Neural cell (in vitro differentiated cells): Measurements from ENCODE around the gene GLI3.

Source experiments
- EP300 ChIP-seq: fragments of 450-650 bp; conservative IDR thresholded peaks from 2 replicates; pipeline ENCODE4 v1.6.1; 2014; ENCODE audit warnings: antibody characterized with exemption, mild to moderate bottlenecking, moderate library complexity; ENCODE audit not compliant: poor library complexity, severe bottlenecking
- EZH2 ChIP-seq: fragments of 200-600, 300-800 bp; shearing (Covaris generic), sonication (generic); IDR thresholded peaks from 2 replicates; pipeline ENCODE4 v1.6.1; 2014; ENCODE audit warnings: antibody characterized with exemption, low read length, borderline replicate concordance, mild to moderate bottlenecking; ENCODE audit not compliant: insufficient read depth, poor library complexity, severe bottlenecking
- MXI1 ChIP-seq: fragments of 450-650 bp; conservative IDR thresholded peaks from 2 replicates; pipeline ENCODE4 v1.6.1; 2014; ENCODE audit warnings: antibody characterized with exemption, mild to moderate bottlenecking; ENCODE audit not compliant: poor library complexity, severe bottlenecking
- POLR2AphosphoS5 ChIP-seq: IDR thresholded peaks from 2 replicates; pipeline ENCODE4 v1.6.1; 2012
- RAD21 ChIP-seq: fragments of 450-650 bp; conservative IDR thresholded peaks from 2 replicates; pipeline ENCODE4 v1.6.1; 2014; ENCODE audit warnings: antibody characterized with exemption, mild to moderate bottlenecking, moderate library complexity
- SMC3 ChIP-seq: fragments of 450-650 bp; conservative IDR thresholded peaks from 2 replicates; pipeline ENCODE4 v1.6.1; 2014; ENCODE audit warnings: antibody characterized with exemption, mild to moderate bottlenecking, moderate library complexity; ENCODE audit not compliant: poor library complexity
- TAF1 ChIP-seq: IDR thresholded peaks from 2 replicates; pipeline ENCODE4 v1.6.1; 2012; ENCODE audit warnings: low read depth
- TF ChIP-seq, protein P1 (sequence below): fragments of 450-650 bp; IDR thresholded peaks from 2 replicates; pipeline ENCODE4 v1.5.1; 2014; ENCODE audit warnings: antibody characterized with exemption, mild to moderate bottlenecking, moderate library complexity; ENCODE audit not compliant: poor library complexity, severe bottlenecking
- TF ChIP-seq, protein P2 (sequence below): IDR thresholded peaks from 2 replicates; pipeline ENCODE4 v1.6.1; 2012; ENCODE audit warnings: borderline replicate concordance

GRCh38 chr7:42222891-42223290, 14.1 kb downstream of the GLI3 start:
- TF ChIP-seq EZH2 (no peak), POLR2AphosphoS5 (no peak), RAD21 (no peak), TAF1 (no peak), SMC3 (no peak), MXI1 (no peak), EP300 (no peak)
- TF ChIP-seq, protein P1, sequence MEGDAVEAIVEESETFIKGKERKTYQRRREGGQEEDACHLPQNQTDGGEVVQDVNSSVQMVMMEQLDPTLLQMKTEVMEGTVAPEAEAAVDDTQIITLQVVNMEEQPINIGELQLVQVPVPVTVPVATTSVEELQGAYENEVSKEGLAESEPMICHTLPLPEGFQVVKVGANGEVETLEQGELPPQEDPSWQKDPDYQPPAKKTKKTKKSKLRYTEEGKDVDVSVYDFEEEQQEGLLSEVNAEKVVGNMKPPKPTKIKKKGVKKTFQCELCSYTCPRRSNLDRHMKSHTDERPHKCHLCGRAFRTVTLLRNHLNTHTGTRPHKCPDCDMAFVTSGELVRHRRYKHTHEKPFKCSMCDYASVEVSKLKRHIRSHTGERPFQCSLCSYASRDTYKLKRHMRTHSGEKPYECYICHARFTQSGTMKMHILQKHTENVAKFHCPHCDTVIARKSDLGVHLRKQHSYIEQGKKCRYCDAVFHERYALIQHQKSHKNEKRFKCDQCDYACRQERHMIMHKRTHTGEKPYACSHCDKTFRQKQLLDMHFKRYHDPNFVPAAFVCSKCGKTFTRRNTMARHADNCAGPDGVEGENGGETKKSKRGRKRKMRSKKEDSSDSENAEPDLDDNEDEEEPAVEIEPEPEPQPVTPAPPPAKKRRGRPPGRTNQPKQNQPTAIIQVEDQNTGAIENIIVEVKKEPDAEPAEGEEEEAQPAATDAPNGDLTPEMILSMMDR: no peak
- TF ChIP-seq, protein P2, sequence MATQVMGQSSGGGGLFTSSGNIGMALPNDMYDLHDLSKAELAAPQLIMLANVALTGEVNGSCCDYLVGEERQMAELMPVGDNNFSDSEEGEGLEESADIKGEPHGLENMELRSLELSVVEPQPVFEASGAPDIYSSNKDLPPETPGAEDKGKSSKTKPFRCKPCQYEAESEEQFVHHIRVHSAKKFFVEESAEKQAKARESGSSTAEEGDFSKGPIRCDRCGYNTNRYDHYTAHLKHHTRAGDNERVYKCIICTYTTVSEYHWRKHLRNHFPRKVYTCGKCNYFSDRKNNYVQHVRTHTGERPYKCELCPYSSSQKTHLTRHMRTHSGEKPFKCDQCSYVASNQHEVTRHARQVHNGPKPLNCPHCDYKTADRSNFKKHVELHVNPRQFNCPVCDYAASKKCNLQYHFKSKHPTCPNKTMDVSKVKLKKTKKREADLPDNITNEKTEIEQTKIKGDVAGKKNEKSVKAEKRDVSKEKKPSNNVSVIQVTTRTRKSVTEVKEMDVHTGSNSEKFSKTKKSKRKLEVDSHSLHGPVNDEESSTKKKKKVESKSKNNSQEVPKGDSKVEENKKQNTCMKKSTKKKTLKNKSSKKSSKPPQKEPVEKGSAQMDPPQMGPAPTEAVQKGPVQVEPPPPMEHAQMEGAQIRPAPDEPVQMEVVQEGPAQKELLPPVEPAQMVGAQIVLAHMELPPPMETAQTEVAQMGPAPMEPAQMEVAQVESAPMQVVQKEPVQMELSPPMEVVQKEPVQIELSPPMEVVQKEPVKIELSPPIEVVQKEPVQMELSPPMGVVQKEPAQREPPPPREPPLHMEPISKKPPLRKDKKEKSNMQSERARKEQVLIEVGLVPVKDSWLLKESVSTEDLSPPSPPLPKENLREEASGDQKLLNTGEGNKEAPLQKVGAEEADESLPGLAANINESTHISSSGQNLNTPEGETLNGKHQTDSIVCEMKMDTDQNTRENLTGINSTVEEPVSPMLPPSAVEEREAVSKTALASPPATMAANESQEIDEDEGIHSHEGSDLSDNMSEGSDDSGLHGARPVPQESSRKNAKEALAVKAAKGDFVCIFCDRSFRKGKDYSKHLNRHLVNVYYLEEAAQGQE: no peak
